ENCODE results near the gene MTF2.
A peak's percentile ranks its signal among the peaks of the same experiment; 100 is the strongest.

MTF2 gene

GRCh38 chr1:93033029-93033428 lies 46.1 kb upstream of the MTF2 start:
- H3K27ac ChIP-seq (ENCODE audit: low read length), result peak overlapping the region; percentile 31; the same call in 1 of the 2 replicates
- H3K9me2 ChIP-seq (replicated peaks; ENCODE audit: insufficient read depth, low read length), result no peaks in the 10 kb centered on the region
- H3K36me3 ChIP-seq (replicated peaks; ENCODE audit: insufficient read depth, low read length), result no peaks in the 10 kb centered on the region
- H4K20me1 ChIP-seq (ENCODE audit: insufficient read depth, low read length), result no peaks in the 10 kb centered on the region
- H3K4me2 ChIP-seq (ENCODE audit: low read depth, low read length), result peak overlapping the region; percentile 54
- H3F3A ChIP-seq (ENCODE audit: insufficient read depth, low read length), result peaks cover 5% of the 10 kb centered on the region
- H3K9ac ChIP-seq (ENCODE audit: low read length), result no peak overlapping the region
- TF ChIP-seq EZH2 (optimal IDR thresholded peaks at IDR 0.05; ENCODE audit: low read depth, low read length), result no peak
- TF ChIP-seq CTCF (IDR thresholded peaks at IDR 0.05; ENCODE audit: low read length), result no peak
- no peak for TF ChIP-seq EZH2phosphoT487 (IDR thresholded peaks at IDR 0.05; ENCODE audit: low read length)
- H3K9me3 ChIP-seq (replicated peaks; ENCODE audit: insufficient read depth, low read length), result no peaks in the 10 kb centered on the region
- H3K79me2 ChIP-seq (ENCODE audit: low read length), result no peaks in the 10 kb centered on the region
- H3K4me1 ChIP-seq (ENCODE audit: low read length), result peaks cover 24% of the 10 kb centered on the region
- DNase-seq, result no peak
- H3K27me3 ChIP-seq (replicated peaks; ENCODE audit: insufficient read depth, low read length), result no peaks in the 10 kb centered on the region
- peak overlapping the region; percentile 35; the same call in 1 of the 2 replicates for H2AFZ ChIP-seq (ENCODE audit: low read length)
- no peak overlapping the region for H3K4me3 ChIP-seq (ENCODE audit: low read length)

- Histone ChIP-seq H3K9me2 (replicated peaks; ENCODE audit: insufficient read depth, low read length) (no peaks in the 10 kb centered on the region), H2AFZ (ENCODE audit: low read length) (0 out of 2 replicates have a peak overlapping the region, but pooled peaks have one; percentile 42), H3K27ac (ENCODE audit: low read length) (peak overlapping the region; percentile 31; the same call in 1 of the 2 replicates), H3K4me1 (ENCODE audit: low read length) (peaks cover 18% of the 10 kb centered on the region), H3K79me2 (ENCODE audit: low read length) (no peaks in the 10 kb centered on the region), H3K9me3 (replicated peaks; ENCODE audit: insufficient read depth, low read length) (no peaks in the 10 kb centered on the region), H3K4me3 (ENCODE audit: low read length) (no peak overlapping the region; the same call in 1 of the 2 replicates), H4K20me1 (ENCODE audit: insufficient read depth, low read length) (no peaks in the 10 kb centered on the region), H3K4me2 (ENCODE audit: low read depth, low read length) (peak overlapping the region; percentile 54), H3K9ac (ENCODE audit: low read length) (no peak overlapping the region), H3F3A (ENCODE audit: insufficient read depth, low read length) (peaks cover 5% of the 10 kb centered on the region), H3K36me3 (replicated peaks; ENCODE audit: insufficient read depth, low read length) (no peaks in the 10 kb centered on the region), H3K27me3 (replicated peaks; ENCODE audit: insufficient read depth, low read length) (no peaks in the 10 kb centered on the region)
- DNase-seq, result peak; percentile 47
- TF ChIP-seq EZH2phosphoT487 (IDR thresholded peaks at IDR 0.05; ENCODE audit: low read length) (no peak), EZH2 (optimal IDR thresholded peaks at IDR 0.05; ENCODE audit: low read depth, low read length) (no peak), CTCF (IDR thresholded peaks at IDR 0.05; ENCODE audit: low read length) (no peak)
Observed at GRCh38 chr1:93033785-93034184, 45.3 kb upstream of the MTF2 start.

GRCh38 chr1:93034397-93034796 lies 44.7 kb upstream of the MTF2 start:
- Histone ChIP-seq H2AFZ (ENCODE audit: low read length) (no peak overlapping the region), H3K9me3 (replicated peaks; ENCODE audit: insufficient read depth, low read length) (no peaks in the 10 kb centered on the region), H3K79me2 (ENCODE audit: low read length) (no peaks in the 10 kb centered on the region), H3K4me3 (ENCODE audit: low read length) (no peak overlapping the region), H3F3A (ENCODE audit: insufficient read depth, low read length) (peaks cover 5% of the 10 kb centered on the region; the same call in 1 of the 2 replicates), H3K36me3 (replicated peaks; ENCODE audit: insufficient read depth, low read length) (no peaks in the 10 kb centered on the region), H3K9ac (ENCODE audit: low read length) (no peak overlapping the region), H3K9me2 (replicated peaks; ENCODE audit: insufficient read depth, low read length) (no peaks in the 10 kb centered on the region), H3K27me3 (replicated peaks; ENCODE audit: insufficient read depth, low read length) (no peaks in the 10 kb centered on the region), H3K27ac (ENCODE audit: low read length) (no peak overlapping the region), H3K4me1 (ENCODE audit: low read length) (peaks cover 18% of the 10 kb centered on the region), H4K20me1 (ENCODE audit: insufficient read depth, low read length) (no peaks in the 10 kb centered on the region), H3K4me2 (ENCODE audit: low read depth, low read length) (0 out of 2 replicates have a peak overlapping the region, but pooled peaks have one; percentile 54)
- TF ChIP-seq EZH2 (optimal IDR thresholded peaks at IDR 0.05; ENCODE audit: low read depth, low read length) (no peak), CTCF (IDR thresholded peaks at IDR 0.05; ENCODE audit: low read length) (no peak), EZH2phosphoT487 (IDR thresholded peaks at IDR 0.05; ENCODE audit: low read length) (no peak)
- no peak for DNase-seq

All from MM.1S (cell line).